AG09319 (cell line): ENCODE measurements around the gene KCNAB2.

Experiments
- DNase-seq: peaks from one replicate; pipeline ENCODE4 v3.0.0-alpha.2; 2010; ENCODE audit warnings: low read depth; ENCODE audit errors: extremely low read depth
- TF ChIP-seq, protein P1 (sequence below): IDR thresholded peaks from 2 replicates; pipeline ENCODE4 v1.5.1; 2011; ENCODE audit warnings: low read depth, mild to moderate bottlenecking, inconsistent platforms, low read length, moderate library complexity

The KCNAB2 gene

DNA sequence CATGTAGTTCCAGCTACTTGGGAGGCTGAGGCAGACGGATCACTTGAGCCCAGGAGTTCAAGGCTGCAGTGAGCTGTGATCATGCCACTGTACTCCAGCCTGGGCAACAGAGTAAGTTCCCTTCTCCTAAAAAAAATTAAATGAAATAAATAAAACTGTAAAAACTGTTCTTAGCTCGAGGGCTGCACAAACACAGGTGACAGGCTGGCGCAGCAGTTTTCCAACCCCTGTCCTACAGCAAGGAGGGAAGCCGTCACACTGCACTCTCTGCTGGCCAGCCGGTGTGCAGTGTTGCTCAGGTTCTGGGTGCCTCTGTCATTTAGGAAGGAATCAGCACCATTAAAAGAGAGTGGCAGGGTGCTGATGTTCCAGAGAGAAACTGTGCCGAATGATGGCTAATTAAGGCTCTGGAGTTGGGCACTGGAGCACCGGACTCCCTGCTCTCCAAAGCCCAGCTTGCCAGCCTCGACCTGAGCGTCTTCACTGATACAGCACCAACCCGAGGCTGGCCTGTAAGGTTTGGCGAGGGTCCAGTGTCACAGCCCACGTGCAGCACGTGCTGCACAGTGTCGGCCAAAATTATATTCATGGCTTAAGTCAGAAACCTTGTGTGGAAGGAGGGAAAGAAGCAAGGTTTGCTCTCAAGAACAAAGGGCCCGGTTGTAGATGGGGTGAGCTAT lies 26.4 kb upstream of the KCNAB2 start:
- no peak for DNase-seq
- TF ChIP-seq, protein P1, sequence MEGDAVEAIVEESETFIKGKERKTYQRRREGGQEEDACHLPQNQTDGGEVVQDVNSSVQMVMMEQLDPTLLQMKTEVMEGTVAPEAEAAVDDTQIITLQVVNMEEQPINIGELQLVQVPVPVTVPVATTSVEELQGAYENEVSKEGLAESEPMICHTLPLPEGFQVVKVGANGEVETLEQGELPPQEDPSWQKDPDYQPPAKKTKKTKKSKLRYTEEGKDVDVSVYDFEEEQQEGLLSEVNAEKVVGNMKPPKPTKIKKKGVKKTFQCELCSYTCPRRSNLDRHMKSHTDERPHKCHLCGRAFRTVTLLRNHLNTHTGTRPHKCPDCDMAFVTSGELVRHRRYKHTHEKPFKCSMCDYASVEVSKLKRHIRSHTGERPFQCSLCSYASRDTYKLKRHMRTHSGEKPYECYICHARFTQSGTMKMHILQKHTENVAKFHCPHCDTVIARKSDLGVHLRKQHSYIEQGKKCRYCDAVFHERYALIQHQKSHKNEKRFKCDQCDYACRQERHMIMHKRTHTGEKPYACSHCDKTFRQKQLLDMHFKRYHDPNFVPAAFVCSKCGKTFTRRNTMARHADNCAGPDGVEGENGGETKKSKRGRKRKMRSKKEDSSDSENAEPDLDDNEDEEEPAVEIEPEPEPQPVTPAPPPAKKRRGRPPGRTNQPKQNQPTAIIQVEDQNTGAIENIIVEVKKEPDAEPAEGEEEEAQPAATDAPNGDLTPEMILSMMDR: no peak

DNA sequence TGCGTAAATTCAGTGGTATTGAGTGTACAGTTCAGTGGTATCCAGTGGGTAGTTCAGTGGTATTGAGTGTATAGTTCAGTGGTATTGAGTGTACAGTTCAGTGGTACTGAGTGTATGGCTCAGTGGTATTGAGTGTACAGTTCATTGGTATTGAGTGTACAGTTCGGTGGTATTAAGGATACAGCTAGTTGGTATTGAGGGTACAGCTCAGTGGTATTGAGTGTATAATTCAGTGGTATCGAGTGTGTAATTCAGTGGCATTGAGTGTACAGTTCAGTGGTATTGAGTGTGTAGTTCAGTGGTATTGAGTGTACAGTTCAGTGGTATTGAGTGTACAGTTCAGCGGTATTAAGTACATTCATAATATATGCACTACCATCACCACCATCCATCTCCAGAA lies 23.5 kb upstream of the KCNAB2 start:
- TF ChIP-seq, protein P1: no peak
- no peak for DNase-seq

DNA sequence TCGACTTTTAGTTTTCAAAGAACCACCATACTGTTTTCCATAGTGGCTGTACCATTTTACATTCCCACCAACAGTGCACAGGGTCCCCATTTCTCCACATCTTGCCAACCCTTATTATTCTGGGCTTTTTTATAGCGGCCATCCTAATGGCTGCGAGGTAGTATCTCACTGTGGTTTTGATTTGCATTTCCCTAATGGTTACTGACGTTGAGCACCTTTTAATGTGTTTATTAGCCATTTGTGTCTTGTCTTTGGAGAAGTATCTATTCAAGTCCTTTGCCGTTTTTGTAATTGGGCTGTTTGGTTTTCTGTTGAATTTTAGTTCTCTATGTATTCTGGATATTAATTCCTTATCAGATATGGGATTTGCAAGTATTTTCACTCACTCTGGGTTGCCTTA lies 22.3 kb upstream of the KCNAB2 start:
- DNase-seq: no peak
- TF ChIP-seq, protein P1: no peak

DNA sequence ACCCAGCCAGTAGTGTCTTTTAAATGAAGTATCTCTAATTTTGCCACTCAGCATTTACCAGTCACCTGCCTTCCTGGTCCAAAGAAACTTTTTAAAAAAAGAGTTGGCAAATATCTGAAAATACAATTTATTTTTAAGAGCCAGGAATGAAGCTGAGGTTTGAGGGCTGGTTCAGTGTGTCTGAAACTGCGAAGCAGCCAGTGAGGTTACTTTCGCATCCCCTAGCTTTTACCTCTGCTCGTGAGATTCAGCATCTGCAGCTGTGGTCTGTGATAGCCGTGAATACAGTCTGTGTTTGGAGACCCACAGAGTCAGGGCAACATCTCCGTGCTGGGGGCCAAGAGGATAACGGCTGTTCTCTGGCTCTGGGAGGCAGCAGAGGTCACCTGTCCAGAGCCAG lies 21.3 kb upstream of the KCNAB2 start:
- DNase-seq: no peak
- TF ChIP-seq, protein P1: no peak

DNA sequence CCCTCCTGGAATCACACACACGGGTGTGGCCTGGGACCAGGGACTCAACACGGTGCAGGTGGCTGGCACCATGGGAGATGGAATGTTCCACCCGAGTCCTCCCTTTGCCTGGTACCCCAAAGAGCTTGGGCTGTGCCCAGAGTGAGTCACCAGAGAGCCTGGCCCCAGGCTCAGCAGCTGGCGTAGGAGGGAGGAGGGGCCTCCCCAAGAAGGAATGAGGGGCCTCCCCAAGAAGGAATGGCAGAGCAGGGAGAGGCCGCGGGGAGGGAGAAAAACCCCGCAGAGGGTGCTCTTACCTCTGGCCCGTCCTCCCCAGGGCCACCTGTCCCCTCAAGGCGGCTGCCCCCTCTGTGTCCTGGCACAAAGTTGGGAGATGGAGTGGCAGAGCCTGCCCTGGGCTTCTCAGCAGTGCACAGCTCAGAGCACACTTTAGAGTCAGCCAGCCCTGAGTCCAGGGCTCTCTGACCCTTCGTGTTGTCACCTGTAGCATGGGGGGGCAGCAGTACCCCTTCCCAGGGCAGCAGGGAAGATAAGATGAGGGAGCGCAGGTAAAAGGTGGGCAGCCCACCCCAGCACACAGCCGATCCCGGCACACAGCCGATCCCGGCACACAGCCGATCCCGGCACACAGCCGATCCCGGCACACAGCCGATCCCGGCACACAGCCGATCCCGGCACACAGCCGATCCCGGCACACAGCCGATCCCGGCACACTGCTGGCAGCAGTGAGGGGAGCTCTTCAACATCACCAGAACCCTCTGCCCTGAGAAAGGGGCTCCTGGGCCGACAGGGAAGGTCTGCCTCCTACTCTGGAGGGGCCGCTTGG lies 20.2 kb upstream of the KCNAB2 start:
- DNase-seq: no peak
- TF ChIP-seq, protein P1: no peak

DNA sequence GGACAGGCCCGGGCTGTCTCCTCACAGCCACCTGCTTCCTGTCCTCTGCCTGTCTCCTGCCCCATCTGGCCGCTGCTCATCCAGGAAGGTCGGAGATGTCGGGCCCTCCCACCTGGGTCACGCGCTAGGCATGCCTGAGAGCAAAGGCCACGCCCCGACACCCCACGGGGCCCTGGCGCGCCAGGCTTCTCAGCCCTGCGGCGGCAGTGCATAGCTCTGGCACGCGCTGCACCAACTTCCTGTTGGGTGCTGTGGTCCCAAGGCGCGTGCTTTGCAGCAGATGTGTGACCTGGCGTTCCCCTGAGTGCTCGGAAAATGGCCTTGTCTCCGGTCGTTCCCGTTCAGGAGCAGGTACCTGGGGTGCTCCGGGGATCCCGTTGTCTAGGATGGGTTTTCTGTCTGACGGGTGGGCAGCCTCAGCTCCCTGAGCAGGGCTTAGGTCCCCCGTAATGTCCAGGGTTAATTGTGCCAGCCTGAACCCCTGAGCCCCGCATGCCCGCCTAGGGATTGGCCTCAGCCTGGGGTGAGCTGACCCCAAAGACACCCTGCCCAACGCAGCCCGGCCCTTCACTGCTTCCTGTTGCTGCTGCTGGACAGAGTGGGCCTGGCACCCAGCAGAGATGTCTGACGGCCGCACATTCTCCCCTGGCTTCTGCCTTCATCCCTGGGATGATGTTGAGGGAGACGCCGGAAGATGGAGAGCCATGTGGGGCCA lies 19.4 kb upstream of the KCNAB2 start:
- TF ChIP-seq, protein P1: no peak
- no peak for DNase-seq

DNA sequence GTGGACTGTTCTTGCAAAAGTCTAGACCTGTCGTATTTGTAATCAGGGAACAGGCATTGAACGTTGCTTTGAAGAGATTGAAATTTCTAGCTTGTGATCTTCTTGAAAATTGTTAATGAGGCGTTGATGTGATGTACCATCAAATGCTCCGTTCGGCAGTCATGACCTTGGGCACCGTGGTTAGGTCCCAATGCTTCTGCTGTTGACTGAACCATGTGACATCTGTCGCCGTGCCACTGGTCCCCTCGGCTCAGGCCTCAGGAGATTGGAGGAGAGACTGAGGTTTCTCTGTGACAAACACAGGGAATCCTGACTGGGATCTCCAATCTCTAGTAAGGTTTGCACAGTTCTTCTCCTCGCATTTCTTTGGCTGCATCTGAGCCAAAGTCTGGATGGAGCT lies 18.1 kb upstream of the KCNAB2 start:
- TF ChIP-seq, protein P1: no peak
- DNase-seq: no peak
